ENCODE data around the gene KLHL22. TPM values are rescaled to one million over a fixed set of nuclear protein-coding genes. Genes with fewer than 3 reads are reported as not detected.

KLHL22 gene
- total and polyA plus RNA-seq, 2 of the 13 experiments (the other 11 are each of a cell fraction or from before 2014, with no cell fraction given): 10.9 to 14.8 TPM

DNA sequence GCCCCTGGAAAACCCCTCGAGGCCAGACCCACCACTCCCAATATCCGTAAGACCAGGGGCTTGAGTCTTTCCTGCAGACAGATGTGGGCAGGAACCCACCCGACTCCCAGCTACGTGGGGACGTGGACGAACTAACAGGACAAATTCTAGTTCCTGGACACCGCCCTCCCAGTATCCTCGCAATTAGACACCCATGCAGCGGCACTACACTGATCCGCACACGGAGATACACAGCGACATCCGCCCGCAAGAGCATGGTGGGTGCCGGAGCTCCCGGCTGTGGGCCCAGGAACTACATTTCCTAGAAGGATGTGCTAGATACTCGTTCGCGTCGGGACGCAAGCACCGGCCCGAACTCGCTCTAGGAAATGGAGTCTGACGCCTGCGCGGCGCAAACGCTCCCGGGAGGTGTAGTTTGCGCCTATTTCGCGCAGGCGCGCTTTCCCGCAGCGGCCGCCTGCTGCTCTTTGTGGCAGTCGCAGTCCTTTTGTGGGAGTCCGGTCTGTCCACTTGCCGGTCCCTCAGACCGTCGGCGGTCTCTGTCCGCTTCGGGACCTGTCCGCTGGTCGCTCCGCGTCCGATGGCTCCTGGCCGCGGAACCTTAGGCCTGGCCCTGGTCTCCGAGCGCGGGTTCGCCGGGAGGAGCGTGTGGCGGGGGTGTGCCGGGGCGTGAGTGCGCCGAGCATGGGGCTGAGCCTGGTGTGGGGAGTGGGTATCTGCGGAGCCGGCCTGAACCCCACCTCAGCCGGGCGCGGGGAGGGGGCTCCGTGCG, 101.7 kb downstream of the KLHL22 start, which contains the start of gene ZNF74 (continued):
- TF ChIP-seq KDM2A (CRISPR knock-in tag; IDR thresholded peaks at IDR 0.05; ENCODE audit: borderline replicate concordance, low read depth) (peak; percentile 80; the same call in 1 of the 2 replicates), SMYD3 (CRISPR knock-in tag; IDR thresholded peaks at IDR 0.05) (no peak), RBAK (CRISPR knock-in tag; IDR thresholded peaks at IDR 0.05) (no peak), NFKB2 (CRISPR knock-in tag; IDR thresholded peaks at IDR 0.05; ENCODE audit: borderline replicate concordance) (peak; percentile 88; the same call in 1 of the 2 replicates), FOXA3 (CRISPR knock-in tag; IDR thresholded peaks at IDR 0.05) (peak; percentile 18; the same call in 1 of the 2 replicates), ZNF546 (CRISPR knock-in tag; conservative IDR thresholded peaks at IDR 0.05) (peak; percentile 64; the same call in 1 of the 2 replicates), NKX3-1 (CRISPR knock-in tag; IDR thresholded peaks at IDR 0.05) (peak; percentile 79; the same call in 1 of the 2 replicates), ZSCAN12 (CRISPR knock-in tag; IDR thresholded peaks at IDR 0.05) (peak; percentile 76; the same call in 1 of the 2 replicates), MIER2 (CRISPR knock-in tag; IDR thresholded peaks at IDR 0.05) (no peak), ARNT (IDR thresholded peaks at IDR 0.05) (no peak), ZNF274 (CRISPR knock-in tag; IDR thresholded peaks at IDR 0.05) (peak; percentile 77), ZNF235 (CRISPR knock-in tag; IDR thresholded peaks at IDR 0.05; ENCODE audit: borderline replicate concordance) (no peak; the same call in 1 of the 2 replicates), ZNF468 (CRISPR knock-in tag; IDR thresholded peaks at IDR 0.05) (peak; percentile 72; the same call in 1 of the 2 replicates), ZSCAN30 (CRISPR knock-in tag; IDR thresholded peaks at IDR 0.05) (no peak), ZNF136 (CRISPR knock-in tag; IDR thresholded peaks at IDR 0.05; ENCODE audit: low read depth) (0 out of 2 replicates have a peak, but pooled peaks have one; percentile 43), ZNF777 (CRISPR knock-in tag; IDR thresholded peaks at IDR 0.05) (peak; percentile 84), ZNF790 (CRISPR knock-in tag; IDR thresholded peaks at IDR 0.05; ENCODE audit: borderline replicate concordance) (no peak), ZFX (CRISPR knock-in tag; IDR thresholded peaks at IDR 0.05; ENCODE audit: low read depth) (peak; percentile 93), HOXA3 (CRISPR knock-in tag; IDR thresholded peaks at IDR 0.05) (peak; percentile 75; the same call in 1 of the 2 replicates), RELA (CRISPR knock-in tag; IDR thresholded peaks at IDR 0.05) (no peak)
- TF ChIP-seq, protein P1, sequence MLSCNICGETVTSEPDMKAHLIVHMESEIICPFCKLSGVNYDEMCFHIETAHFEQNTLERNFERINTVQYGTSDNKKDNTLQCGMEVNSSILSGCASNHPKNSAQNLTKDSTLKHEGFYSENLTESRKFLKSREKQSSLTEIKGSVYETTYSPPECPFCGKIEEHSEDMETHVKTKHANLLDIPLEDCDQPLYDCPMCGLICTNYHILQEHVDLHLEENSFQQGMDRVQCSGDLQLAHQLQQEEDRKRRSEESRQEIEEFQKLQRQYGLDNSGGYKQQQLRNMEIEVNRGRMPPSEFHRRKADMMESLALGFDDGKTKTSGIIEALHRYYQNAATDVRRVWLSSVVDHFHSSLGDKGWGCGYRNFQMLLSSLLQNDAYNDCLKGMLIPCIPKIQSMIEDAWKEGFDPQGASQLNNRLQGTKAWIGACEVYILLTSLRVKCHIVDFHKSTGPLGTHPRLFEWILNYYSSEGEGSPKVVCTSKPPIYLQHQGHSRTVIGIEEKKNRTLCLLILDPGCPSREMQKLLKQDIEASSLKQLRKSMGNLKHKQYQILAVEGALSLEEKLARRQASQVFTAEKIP (CRISPR knock-in tag; IDR thresholded peaks at IDR 0.05; ENCODE audit: borderline replicate concordance): no peak
- TF ChIP-seq, protein P2, sequence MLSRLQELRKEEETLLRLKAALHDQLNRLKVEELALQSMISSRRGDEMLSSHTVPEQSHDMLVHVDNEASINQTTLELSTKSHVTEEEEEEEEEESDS (CRISPR knock-in tag; IDR thresholded peaks at IDR 0.05; ENCODE audit: borderline replicate concordance): no peak
- TF ChIP-seq, protein P3, sequence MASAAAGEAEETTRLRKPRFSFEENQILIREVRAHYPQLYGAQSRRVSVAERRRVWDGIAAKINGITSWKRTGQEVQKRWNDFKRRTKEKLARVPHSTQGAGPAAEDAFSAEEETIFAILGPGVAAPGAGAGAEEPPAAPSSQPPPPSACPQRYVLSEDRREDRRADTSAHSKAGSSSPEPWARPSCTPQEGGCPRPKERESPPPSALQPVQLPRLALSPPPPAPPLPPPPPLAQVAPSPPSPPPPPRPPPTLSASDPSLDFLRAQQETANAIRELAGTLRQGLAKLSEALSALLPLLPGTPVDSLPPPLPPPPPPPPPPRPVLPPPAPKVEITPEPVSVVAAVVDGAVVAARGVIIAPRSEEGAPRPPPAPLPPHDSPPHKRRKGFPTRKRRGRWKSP (CRISPR knock-in tag; IDR thresholded peaks at IDR 0.05): peak; percentile 100
- TF ChIP-seq, protein P4, sequence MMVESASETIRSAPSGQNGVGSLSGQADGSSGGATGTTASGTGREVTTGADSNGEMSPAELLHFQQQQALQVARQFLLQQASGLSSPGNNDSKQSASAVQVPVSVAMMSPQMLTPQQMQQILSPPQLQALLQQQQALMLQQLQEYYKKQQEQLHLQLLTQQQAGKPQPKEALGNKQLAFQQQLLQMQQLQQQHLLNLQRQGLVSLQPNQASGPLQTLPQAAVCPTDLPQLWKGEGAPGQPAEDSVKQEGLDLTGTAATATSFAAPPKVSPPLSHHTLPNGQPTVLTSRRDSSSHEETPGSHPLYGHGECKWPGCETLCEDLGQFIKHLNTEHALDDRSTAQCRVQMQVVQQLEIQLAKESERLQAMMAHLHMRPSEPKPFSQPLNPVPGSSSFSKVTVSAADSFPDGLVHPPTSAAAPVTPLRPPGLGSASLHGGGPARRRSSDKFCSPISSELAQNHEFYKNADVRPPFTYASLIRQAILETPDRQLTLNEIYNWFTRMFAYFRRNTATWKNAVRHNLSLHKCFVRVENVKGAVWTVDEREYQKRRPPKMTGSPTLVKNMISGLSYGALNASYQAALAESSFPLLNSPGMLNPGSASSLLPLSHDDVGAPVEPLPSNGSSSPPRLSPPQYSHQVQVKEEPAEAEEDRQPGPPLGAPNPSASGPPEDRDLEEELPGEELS (CRISPR knock-in tag; IDR thresholded peaks at IDR 0.05): no peak

All from HepG2 (cell line).